Transverse colon (tissue), 4 donors: Measurements from ENCODE around the gene ADH7. TPM values are rescaled to one million over a fixed set of nuclear protein-coding genes. Genes with fewer than 3 reads are reported as not detected.

ENCODE experiments used
- DNase-seq: peaks from one replicate; pipeline ENCODE4 v3.0.0-alpha.2; 2019
- H3K27ac ChIP-seq, 4 donors: fragments of 200-600 bp; sonication (generic); 2 replicates each; pipeline ENCODE4 v1.5.1; 2016 to 2018; ENCODE audit warnings: inconsistent platforms in 4 of 4
- H3K27me3 ChIP-seq: fragments of 200-600 bp; sonication (generic); 2 replicates; pipeline ENCODE4 v1.5.1; 2017; ENCODE audit warnings: inconsistent platforms
- H3K36me3 ChIP-seq, 4 donors: fragments of 200-600 bp; sonication (generic); 2 replicates each; pipeline ENCODE4 v1.5.1; 2017 to 2019; ENCODE audit warnings: inconsistent platforms in 4 of 4
- H3K4me1 ChIP-seq, 4 donors: fragments of 200-600 bp; sonication (generic); 2 replicates each; pipeline ENCODE4 v1.5.1; 2017 to 2020; ENCODE audit warnings: inconsistent platforms in 4 of 4
- H3K4me3 ChIP-seq, 4 donors: fragments of 200-600 bp; sonication (generic); 1 replicate in 1 of 4; 2 replicates in 3 of 4; pipeline versions ENCODE4 v1.5.1 to v1.6.1; 2017 to 2019; ENCODE audit warnings: inconsistent platforms in 4 of 4
- H3K9me3 ChIP-seq, 2 donors: fragments of 200-600 bp; sonication (generic); 2 replicates each; pipeline ENCODE4 v1.5.1; 2017 to 2019; ENCODE audit warnings: inconsistent platforms in 2 of 2
- CTCF ChIP-seq, 5 experiments: fragments of 200-600 bp in 3 of 5; fragments of 450-650 bp in 2 of 5; sonication (generic) in 3 of 5; IDR thresholded peaks; 1 replicate in 2 of 5; 2 replicates in 3 of 5; pipeline ENCODE4 v1.5.1; 2016 to 2017; ENCODE audit warnings: antibody characterized with exemption in 5 of 5, inconsistent platforms in 3 of 5, mild to moderate bottlenecking in 2 of 5, moderate library complexity in 1 of 5
- EP300 ChIP-seq: sonication (generic); formaldehyde crosslinking; IDR thresholded peaks from one replicate; pipeline ENCODE4 v1.6.1; 2017; ENCODE audit warnings: antibody characterized with exemption, low read depth
- POLR2A ChIP-seq: fragments of 450-650 bp; IDR thresholded peaks from one replicate; pipeline ENCODE4 v1.6.1; 2016; ENCODE audit warnings: antibody characterized with exemption, mild to moderate bottlenecking, moderate library complexity
- POLR2AphosphoS5 ChIP-seq, 3 donors: sonication (generic); formaldehyde crosslinking; IDR thresholded peaks; one replicate each; pipeline ENCODE4 v1.6.1; 2016; ENCODE audit warnings: antibody characterized with exemption in 3 of 3
- WGBS, 2 donors: methylation state at CpG; one replicate each; pipeline ENCODE4 v1.1.5; 2018; ENCODE audit warnings: low coverage in 1 of 2; 5-methylcytosine and 5-hydroxymethylcytosine counted together
- in situ Hi-C, 4 donors: fragments of 200-750 bp; cut with MboI; loops; one replicate each; pipeline versions ENCODE4 v1.15.0 to v1.15.1; 2017; ENCODE audit warnings: low sequenced_read_pairs in 3 of 4, low pct_ligation_motif_present in 1 of 4, low pct_unique_long_range_greater_than_20kb in 1 of 4
- intact Hi-C: fragments of 100-400 bp; cut with DNase I; formaldehyde crosslinking; loops from one replicate; pipeline ENCODE4 v1.15.1; 2023; ENCODE audit warnings: low total_unique reads
- total RNA-seq, 4 donors: library from RNA; depleted of rRNA; stranded (reverse); fragments of >200 nt; gene quantifications; one replicate each; pipeline ENCODE4 v1.1.0, GENCODE V29; 2016

Gene ADH7
- total RNA-seq, 4 donors from 2014 or later, result not detected

- in situ Hi-C loops (no loop called here), intact Hi-C loops (no loop called here)
- Histone ChIP-seq H3K27ac (no peak overlapping the region), H3K9me3 (no peaks in the 10 kb centered on the region), H3K27me3 (no peaks in the 10 kb centered on the region), H3K36me3 (no peaks in the 10 kb centered on the region), H3K4me1 (peaks cover 0 to 6% (median 5%) of the 10 kb centered on the region in 4 donors), H3K4me3 (no peak overlapping the region)
- no peak for DNase-seq
- 77 to 82% methylated on average over 2 to 4 of the region's 4 CpGs for WGBS, 2 donors
- TF ChIP-seq EP300 (no peak), POLR2A (no peak), CTCF (IDR thresholded peaks at IDR 0.05) (no peak), POLR2AphosphoS5 (IDR thresholded peaks at IDR 0.05) (no peak)
Measured at GRCh38 chr4:99438405-99438780, 3.3 kb upstream of the ADH7 start.

GRCh38 chr4:99437723-99438404, 2.7 kb upstream of the ADH7 start:
- H3K4me1 ChIP-seq, result peaks cover 0 to 6% (median 5%) of the 10 kb centered on the region in 4 donors
- H3K9me3 ChIP-seq, result no peaks in the 10 kb centered on the region
- H3K36me3 ChIP-seq, result no peaks in the 10 kb centered on the region
- no peak overlapping the region for H3K27ac ChIP-seq
- TF ChIP-seq POLR2A (no peak), EP300 (no peak), POLR2AphosphoS5 (IDR thresholded peaks at IDR 0.05) (no peak)
- H3K4me3 ChIP-seq, result no peak overlapping the region
- no peaks in the 10 kb centered on the region for H3K27me3 ChIP-seq
- in situ Hi-C loops (no loop called here), intact Hi-C loops (no loop called here)
- WGBS, 2 donors, result 76 to 77% methylated on average over 2 to 5 of the region's 5 CpGs
- DNase-seq, result no peak

- Histone ChIP-seq H3K4me3 (no peak overlapping the region), H3K4me1 (peaks cover 0 to 6% (median 5%) of the 10 kb centered on the region in 4 donors), H3K36me3 (no peaks in the 10 kb centered on the region), H3K9me3 (no peaks in the 10 kb centered on the region), H3K27me3 (no peaks in the 10 kb centered on the region), H3K27ac (no peak overlapping the region)
- intact Hi-C loops (no loop called here), in situ Hi-C loops (no loop called here)
- 92 to 100% methylated on average over 3 of the region's 3 CpGs for WGBS, 2 donors
- TF ChIP-seq POLR2A, result no peak
- no peak for TF ChIP-seq EP300
- no peak for TF ChIP-seq CTCF (IDR thresholded peaks at IDR 0.05)
- no peak for TF ChIP-seq POLR2AphosphoS5 (IDR thresholded peaks at IDR 0.05)
- DNase-seq, result no peak
Measured at GRCh38 chr4:99436976-99437722, 2.0 kb upstream of the ADH7 start.

GRCh38 chr4:99436462-99436861, 1.3 kb upstream of the ADH7 start:
- no peak for DNase-seq
- Histone ChIP-seq H3K9me3 (no peaks in the 10 kb centered on the region), H3K4me3 (no peak overlapping the region), H3K27me3 (no peaks in the 10 kb centered on the region), H3K4me1 (peaks cover 0 to 6% (median 5%) of the 10 kb centered on the region in 4 donors), H3K27ac (no peak overlapping the region), H3K36me3 (no peaks in the 10 kb centered on the region)
- 28 to 42% methylated on average over 2 of the region's 2 CpGs for WGBS, 2 donors
- TF ChIP-seq CTCF (IDR thresholded peaks at IDR 0.05) (no peak), EP300 (no peak), POLR2A (no peak), POLR2AphosphoS5 (IDR thresholded peaks at IDR 0.05) (no peak)
- in situ Hi-C loops (no loop called here), intact Hi-C loops (no loop called here)
